OCI-LY1 (cell line): ENCODE results near the gene SERPINE3.

Source experiments
- H2AFZ ChIP-seq: fragments of 200-600 bp; sonication (generic), shearing (Covaris generic); 2 replicates; pipeline ENCODE4 v1.6.0; 2014; ENCODE audit warnings: antibody characterized with exemption, mild to moderate bottlenecking, low read length
- H3F3A ChIP-seq: fragments of 200-600 bp; sonication (generic), shearing (Covaris generic); 2 replicates; pipeline ENCODE4 v1.6.0; 2014; ENCODE audit warnings: mild to moderate bottlenecking, antibody characterized with exemption, low read length, moderate library complexity; ENCODE audit not compliant: insufficient read depth
- H3K27ac ChIP-seq: fragments of 200-600 bp; sonication (generic); 2 replicates; pipeline ENCODE4 v1.5.1; 2014; ENCODE audit warnings: low read length, mixed run types, mild to moderate bottlenecking, low read depth; ENCODE audit not compliant: poor library complexity, severe bottlenecking
- H3K27me3 ChIP-seq: fragments of 200-600 bp; sonication (generic); 2 replicates; pipeline ENCODE4 v1.6.0; 2014; ENCODE audit warnings: antibody characterized with exemption, mild to moderate bottlenecking, low read length, moderate library complexity; ENCODE audit not compliant: insufficient read depth
- H3K36me3 ChIP-seq: fragments of 200-600 bp; sonication (generic); 2 replicates; pipeline ENCODE4 v1.6.1; 2014; ENCODE audit warnings: mild to moderate bottlenecking, antibody characterized with exemption, low read length, moderate library complexity, mixed read lengths; ENCODE audit not compliant: insufficient read depth
- H3K4me1 ChIP-seq: fragments of 200-600 bp; sonication (generic); 2 replicates; pipeline ENCODE4 v1.5.1; 2014; ENCODE audit warnings: mild to moderate bottlenecking, low read length, moderate library complexity; ENCODE audit not compliant: insufficient read depth, severe bottlenecking
- H3K4me2 ChIP-seq: fragments of 200-600 bp; sonication (generic), shearing (Covaris generic); 2 replicates; pipeline ENCODE4 v1.6.1; 2014; ENCODE audit warnings: low read length
- H3K4me3 ChIP-seq: fragments of 200-600 bp; sonication (generic); 2 replicates; pipeline ENCODE4 v1.5.1; 2014; ENCODE audit warnings: low read length, low read depth, mild to moderate bottlenecking, mixed read lengths; ENCODE audit not compliant: poor library complexity, severe bottlenecking
- H3K79me2 ChIP-seq: fragments of 200-600 bp; shearing (Covaris generic); 2 replicates; pipeline ENCODE4 v1.6.1; 2016; ENCODE audit warnings: mixed run types, low read length, mixed read lengths; ENCODE audit not compliant: insufficient read depth
- H3K9ac ChIP-seq: fragments of 200-600 bp; sonication (generic), shearing (Covaris generic); 2 replicates; pipeline ENCODE4 v1.6.1; 2014; ENCODE audit warnings: mild to moderate bottlenecking, low read length, mixed read lengths
- H3K9me2 ChIP-seq: fragments of 200-600 bp; sonication (generic), shearing (Covaris generic); 2 replicates; pipeline ENCODE4 v1.6.1; 2014; ENCODE audit warnings: low read depth, mild to moderate bottlenecking, low read length, mixed read lengths
- H3K9me3 ChIP-seq: fragments of 200-600 bp; shearing (Covaris generic); 2 replicates; pipeline ENCODE4 v1.6.1; 2014; ENCODE audit warnings: low read length, mixed read lengths
- H4K20me1 ChIP-seq: fragments of 200-600 bp; sonication (generic), shearing (Covaris generic); 2 replicates; pipeline ENCODE4 v1.6.0; 2016; ENCODE audit warnings: mild to moderate bottlenecking, low read length; ENCODE audit not compliant: insufficient read depth
- CTCF ChIP-seq: fragments of 200-600 bp; sonication (generic), shearing (Covaris generic); IDR thresholded peaks from 2 replicates; pipeline ENCODE4 v1.5.1; 2017; ENCODE audit warnings: mild to moderate bottlenecking, antibody characterized with exemption, low read length, moderate library complexity, mixed read lengths
- EZH2 ChIP-seq: fragments of 200-600 bp; sonication (generic), shearing (Covaris generic); IDR thresholded peaks from 2 replicates; pipeline ENCODE4 v1.8.0; 2017; ENCODE audit warnings: borderline replicate concordance, mixed run types, mild to moderate bottlenecking, antibody characterized with exemption, low read length, moderate library complexity, mixed read lengths

SERPINE3 gene

GRCh38 chr13:51342706-51343105, 3.2 kb downstream of the SERPINE3 start:
- TF ChIP-seq CTCF (no peak), EZH2 (no peak)
- Histone ChIP-seq H3K4me2 (no peak overlapping the region), H3K36me3 (no peaks in the 10 kb centered on the region), H3K9ac (no peak overlapping the region), H3K27ac (no peak overlapping the region), H3K79me2 (no peaks in the 10 kb centered on the region), H3K9me3 (no peaks in the 10 kb centered on the region), H2AFZ (no peak overlapping the region), H3K27me3 (no peaks in the 10 kb centered on the region), H3K4me3 (no peak overlapping the region), H3K4me1 (no peaks in the 10 kb centered on the region), H4K20me1 (no peaks in the 10 kb centered on the region), H3F3A (no peaks in the 10 kb centered on the region), H3K9me2 (no peaks in the 10 kb centered on the region)

GRCh38 chr13:51343475-51343874, 4.0 kb downstream of the SERPINE3 start:
- Histone ChIP-seq H4K20me1 (no peaks in the 10 kb centered on the region), H3K27ac (no peak overlapping the region)
- TF ChIP-seq EZH2 (no peak), CTCF (no peak)

GRCh38 chr13:51346397-51346796, 6.9 kb downstream of the SERPINE3 start:
- H3K36me3 ChIP-seq: no peaks in the 10 kb centered on the region
- H3K27me3 ChIP-seq: no peaks in the 10 kb centered on the region
- H3F3A ChIP-seq: no peaks in the 10 kb centered on the region; the same call in 1 of the 2 replicates
- H4K20me1 ChIP-seq: no peaks in the 10 kb centered on the region
- no peaks in the 10 kb centered on the region for H3K4me1 ChIP-seq
- no peak overlapping the region for H2AFZ ChIP-seq
- H3K9me3 ChIP-seq: no peaks in the 10 kb centered on the region
- H3K9ac ChIP-seq: no peak overlapping the region
- H3K4me2 ChIP-seq: no peak overlapping the region
- H3K9me2 ChIP-seq: no peaks in the 10 kb centered on the region
- H3K79me2 ChIP-seq: no peaks in the 10 kb centered on the region
- TF ChIP-seq EZH2: no peak
- no peak for TF ChIP-seq CTCF
- H3K27ac ChIP-seq: no peak overlapping the region
- no peak overlapping the region for H3K4me3 ChIP-seq

More at GRCh38 chr13:51343475-51343874, 4.0 kb downstream of the SERPINE3 start:
- no peak overlapping the region for H3K4me3 ChIP-seq
- no peak overlapping the region for H3K4me2 ChIP-seq
- no peaks in the 10 kb centered on the region for H3K4me1 ChIP-seq
- H3K36me3 ChIP-seq: no peaks in the 10 kb centered on the region
- H3K9me3 ChIP-seq: no peaks in the 10 kb centered on the region
- H3K79me2 ChIP-seq: no peaks in the 10 kb centered on the region
- no peak overlapping the region for H3K9ac ChIP-seq
- no peaks in the 10 kb centered on the region for H3K9me2 ChIP-seq
- no peaks in the 10 kb centered on the region for H3F3A ChIP-seq
- no peaks in the 10 kb centered on the region for H3K27me3 ChIP-seq
- no peak overlapping the region for H2AFZ ChIP-seq
